ENCODE data around the gene IL10RB. TPM values are rescaled to one million over a fixed set of nuclear protein-coding genes. Genes with fewer than 3 reads are reported as not detected.

Gene IL10RB
- total and polyA plus RNA-seq, 10 of the 15 experiments (the other 5 are each of a cell fraction or from before 2014, with no cell fraction given), result 15.0 to 55.1 (median 34.9) TPM

- no TSS peak for BruUV-seq (replicated peaks)
- RAD21 ChIA-PET (ENCODE audit: unreplicated experiment), result interaction anchor here (0.9 to 5.2 kb wide), 4 partner anchors 9 to 89 kb away, joined by 4 to 51 read pairs (median 28); partner anchors contain the start of genes IFNAR1 and IL10RB
Measured at GRCh38 chr21:33236013-33236686, 30.0 kb upstream of the IL10RB start.

More at GRCh38 chr21:33236013-33236686, 30.0 kb upstream of the IL10RB start:
- H3K27ac ChIP-seq (ENCODE audit: control insufficient read depth, insufficient read depth), result peak overlapping the region; percentile 86
- peaks cover 0 to 3% of the 10 kb centered on the region in 2 experiments; a peak in 1 of 4 replicates for H3K36me3 ChIP-seq (ENCODE audit: control insufficient read depth in 2 of 2, insufficient read depth in 2 of 2, low read length in 1 of 2)
- H3K9me3 ChIP-seq (replicated peaks; ENCODE audit: control insufficient read depth, insufficient read depth, low read length), result no peaks in the 10 kb centered on the region
- WGBS (ENCODE audit: insufficient coverage, insufficient replicate concordance, low lambda C conversion rate, missing lambda C conversion rate), result 87% methylated on average over 6 of the region's 6 CpGs
- ChIA-PET SMC1A (ENCODE audit: uncharacterized antibody, unreplicated experiment) (interaction anchor here (0.6 to 8.0 kb wide), 11 partner anchors 8 to 169 kb away, joined by 3 to 92 read pairs (median 3); partner anchors contain the start of genes IFNAR1, IFNAR2 and IL10RB), POLR2A (interaction anchor here (0.7 to 5.1 kb wide), 5 partner anchors 8 to 140 kb away, joined by 3 to 40 read pairs (median 3); no protein-coding TSS in a partner anchor), CTCF (interaction anchor here (1.4 to 2.0 kb wide), 6 partner anchors 29 to 208 kb away, joined by 3 to 6 read pairs (median 4); partner anchors contain the start of gene IL10RB)
- H3K9ac ChIP-seq (ENCODE audit: control insufficient read depth, insufficient read depth, low read length), result no peak overlapping the region
- no peaks in the 10 kb centered on the region for H3K27me3 ChIP-seq (replicated peaks in 1 of 2; ENCODE audit: control insufficient read depth in 2 of 2, insufficient read depth in 2 of 2, low read length in 1 of 2)
- H3K79me2 ChIP-seq (ENCODE audit: control insufficient read depth, insufficient read depth, low read length), result peaks cover 81% of the 10 kb centered on the region
- peak overlapping the region; percentile 82 for H3K4me2 ChIP-seq (ENCODE audit: control insufficient read depth, insufficient read depth)
- no peak overlapping the region for H2AFZ ChIP-seq (ENCODE audit: control insufficient read depth, low read depth, low read length)
- FAIRE-seq (no peak), DNase-seq (ENCODE audit: low read depth, low spot score) (no peak), ATAC-seq (no peak)
- intact Hi-C loops (cut with micrococcal nuclease; ENCODE audit: unreplicated experiment) (loop anchor here (10.0 kb wide), 1 partner anchor 309 kb away; the partner anchor contains the start of genes GART and SON), in situ Hi-C loops (cut with MboI) (no loop called here)
- no peaks in the 10 kb centered on the region for H4K20me1 ChIP-seq (ENCODE audit: control insufficient read depth, insufficient read depth)
- peaks cover 52% of the 10 kb centered on the region for H3K4me1 ChIP-seq (ENCODE audit: control insufficient read depth, insufficient read depth, low read length)
- no peak overlapping the region; the same call in 1 of the 2 replicates for H3K4me3 ChIP-seq
- TF ChIP-seq JUND (IDR thresholded peaks at IDR 0.05; ENCODE audit: low read depth, low read length), result no peak
- TF ChIP-seq EZH2 (IDR thresholded peaks at IDR 0.05; ENCODE audit: borderline replicate concordance, control insufficient read depth, low read depth, low read length), result no peak
- no peak for TF ChIP-seq BMI1 (IDR thresholded peaks at IDR 0.05; ENCODE audit: borderline replicate concordance)
- TF ChIP-seq TAF1 (IDR thresholded peaks at IDR 0.05; ENCODE audit: borderline replicate concordance, low read depth, low read length), result no peak
- 0 out of 2 replicates have a peak, but pooled peaks have one; percentile 17 for TF ChIP-seq IKZF1 (conservative IDR thresholded peaks at IDR 0.05)
- TF ChIP-seq DPF2 (IDR thresholded peaks at IDR 0.05), result no peak
- TF ChIP-seq HSF1 (IDR thresholded peaks at IDR 0.05; ENCODE audit: low read depth, low read length), result no peak
- 0 out of 2 replicates have a peak, but pooled peaks have one; percentile 16 for TF ChIP-seq LARP7 (IDR thresholded peaks at IDR 0.05)
- TF ChIP-seq BACH1 (IDR thresholded peaks at IDR 0.05; ENCODE audit: borderline replicate concordance), result 0 out of 2 replicates have a peak, but pooled peaks have one; percentile 12
- TF ChIP-seq POLR2A (IDR thresholded peaks at IDR 0.05; ENCODE audit: low read depth, low read length), result peak; percentile 71
